ENCODE measurements around the gene MYB. TPM values are rescaled to one million over a fixed set of nuclear protein-coding genes. Genes with fewer than 3 reads are reported as not detected.

The MYB gene
- total RNA-seq, 4 donors from 2014 or later = 0.13 to 1.2 (median 0.93) TPM; not detected in 1

GRCh38 chr6:135202836-135203235 is 21.7 kb downstream of the MYB start:
- no peak for TF ChIP-seq CTCF (IDR thresholded peaks at IDR 0.05)
- TF ChIP-seq POLR2AphosphoS5 (IDR thresholded peaks at IDR 0.05) = no peak
- TF ChIP-seq EP300 (IDR thresholded peaks at IDR 0.05) = no peak
- no peak for TF ChIP-seq POLR2A (IDR thresholded peaks at IDR 0.05)
- Histone ChIP-seq H3K27me3 (no peaks in the 10 kb centered on the region), H3K36me3 (no peaks in the 10 kb centered on the region), H3K4me3 (no peak overlapping the region), H3K9me3 (no peaks in the 10 kb centered on the region), H3K27ac (no peak overlapping the region), H3K4me1 (no peaks in the 10 kb centered on the region)
- 64 to 100% methylated on average over 1 of the region's 1 CpG for WGBS, 2 donors (ENCODE audit: low coverage in 1 of 2)
- no peak for ATAC-seq

GRCh38 chr6:135204951-135205350 is 23.8 kb downstream of the MYB start:
- no peak for ATAC-seq
- H3K4me3 ChIP-seq = no peak overlapping the region
- H3K27me3 ChIP-seq = no peaks in the 10 kb centered on the region
- no peaks in the 10 kb centered on the region for H3K9me3 ChIP-seq
- WGBS, 2 donors (ENCODE audit: low coverage in 1 of 2) = 77 to 100% methylated on average over 1 of the region's 4 CpGs
- TF ChIP-seq POLR2AphosphoS5 (IDR thresholded peaks at IDR 0.05) (no peak), EP300 (IDR thresholded peaks at IDR 0.05) (no peak), CTCF (IDR thresholded peaks at IDR 0.05) (no peak), POLR2A (IDR thresholded peaks at IDR 0.05) (no peak)
- no peak overlapping the region for H3K27ac ChIP-seq
- no peaks in the 10 kb centered on the region for H3K36me3 ChIP-seq
- H3K4me1 ChIP-seq = no peaks in the 10 kb centered on the region

- no peaks in the 10 kb centered on the region for H3K36me3 ChIP-seq
- no peaks in the 10 kb centered on the region for H3K27me3 ChIP-seq
- WGBS, 2 donors (ENCODE audit: low coverage in 1 of 2) = 85 to 95% methylated on average over 6 of the region's 6 CpGs
- H3K4me1 ChIP-seq = peaks cover 0 to 6% (median 3%) of the 10 kb centered on the region in 3 donors
- ATAC-seq = no peak
- no peaks in the 10 kb centered on the region for H3K9me3 ChIP-seq
- H3K4me3 ChIP-seq = no peak overlapping the region
- no peak overlapping the region for H3K27ac ChIP-seq
- TF ChIP-seq POLR2A (IDR thresholded peaks at IDR 0.05) = no peak
- no peak for TF ChIP-seq EP300 (IDR thresholded peaks at IDR 0.05)
- TF ChIP-seq CTCF (IDR thresholded peaks at IDR 0.05) = no peak
- TF ChIP-seq POLR2AphosphoS5 (IDR thresholded peaks at IDR 0.05) = no peak
Observed at GRCh38 chr6:135209803-135210202, 28.7 kb downstream of the MYB start.

GRCh38 chr6:135210632-135211305 is 29.7 kb downstream of the MYB start:
- Histone ChIP-seq H3K36me3 (no peaks in the 10 kb centered on the region), H3K9me3 (no peaks in the 10 kb centered on the region), H3K27ac (no peak overlapping the region), H3K4me1 (peaks cover 0 to 6% (median 3%) of the 10 kb centered on the region in 3 donors), H3K27me3 (no peaks in the 10 kb centered on the region), H3K4me3 (no peak overlapping the region)
- no peak for ATAC-seq
- WGBS, 2 donors (ENCODE audit: low coverage in 1 of 2) = 80 to 89% methylated on average over 11 to 12 of the region's 12 CpGs
- TF ChIP-seq CTCF (IDR thresholded peaks at IDR 0.05) (no peak), POLR2AphosphoS5 (IDR thresholded peaks at IDR 0.05) (no peak), EP300 (IDR thresholded peaks at IDR 0.05) (no peak), POLR2A (IDR thresholded peaks at IDR 0.05) (no peak)

GRCh38 chr6:135211306-135211702 is 30.2 kb downstream of the MYB start:
- Histone ChIP-seq H3K4me3 (no peak overlapping the region), H3K4me1 (peaks cover 0 to 6% (median 3%) of the 10 kb centered on the region in 3 donors), H3K9me3 (no peaks in the 10 kb centered on the region), H3K27me3 (no peaks in the 10 kb centered on the region), H3K36me3 (no peaks in the 10 kb centered on the region), H3K27ac (no peak overlapping the region)
- no peak for ATAC-seq
- TF ChIP-seq EP300 (IDR thresholded peaks at IDR 0.05) = no peak
- no peak for TF ChIP-seq POLR2AphosphoS5 (IDR thresholded peaks at IDR 0.05)
- TF ChIP-seq POLR2A (IDR thresholded peaks at IDR 0.05) = no peak
- no peak for TF ChIP-seq CTCF (IDR thresholded peaks at IDR 0.05)
- 71 to 90% methylated on average over 2 of the region's 2 CpGs for WGBS, 2 donors (ENCODE audit: low coverage in 1 of 2)
